HEK293T (cell line): ENCODE measurements around the gene HERC2.

ENCODE experiments used
- CTCF ChIA-PET: fragments of 350-600 bp; formaldehyde crosslinking; extraction: SDS; loops from one replicate; lab custom pipeline; 2021; ENCODE audit warnings: antibody characterized with exemption, inconsistent platforms; lab: Yijun Ruan, JAX
- POLR2A ChIA-PET: fragments of 350-600 bp; formaldehyde crosslinking; extraction: SDS; loops from one replicate; lab custom pipeline; 2020; ENCODE audit warnings: antibody characterized with exemption, inconsistent platforms; lab: Yijun Ruan, JAX
- DNase-seq: peaks from one replicate; pipeline ENCODE4 v3.0.0; 2012; ENCODE audit warnings: mixed read lengths; ENCODE audit errors: extremely low spot score
- ARNT ChIP-seq: fragments of 450-650 bp; IDR thresholded peaks from 2 replicates; pipeline ENCODE4 v1.6.1; 2017; ENCODE audit warnings: mild to moderate bottlenecking
- BHLHE40 ChIP-seq: fragments of 450-650 bp; IDR thresholded peaks from 2 replicates; pipeline ENCODE4 v1.6.1; 2016; ENCODE audit warnings: mild to moderate bottlenecking, moderate library complexity, borderline replicate concordance
- CTBP1 ChIP-seq: fragments of 450-650 bp; IDR thresholded peaks from 2 replicates; pipeline ENCODE4 v1.6.1; 2016; ENCODE audit warnings: borderline replicate concordance
- ELF4 ChIP-seq: fragments of 450-650 bp; IDR thresholded peaks from 2 replicates; pipeline ENCODE4 v1.6.1; 2017; ENCODE audit warnings: antibody characterized with exemption
- FOXA1 ChIP-seq: fragments of 450-650 bp; IDR thresholded peaks from 2 replicates; pipeline ENCODE4 v1.6.1; 2016; ENCODE audit warnings: mild to moderate bottlenecking
- FOXK2 ChIP-seq: fragments of 450-650 bp; IDR thresholded peaks from 2 replicates; pipeline ENCODE4 v1.6.1; 2016; ENCODE audit warnings: mild to moderate bottlenecking
- FOXM1 ChIP-seq: fragments of 450-650 bp; IDR thresholded peaks from 2 replicates; pipeline ENCODE4 v1.6.1; 2017; ENCODE audit warnings: mild to moderate bottlenecking, borderline replicate concordance
- HDGF ChIP-seq: fragments of 450-650 bp; IDR thresholded peaks from 2 replicates; pipeline ENCODE4 v1.6.1; 2017; ENCODE audit warnings: antibody characterized with exemption, borderline replicate concordance
- L3MBTL2 ChIP-seq: fragments of 450-650 bp; conservative IDR thresholded peaks from 2 replicates; pipeline ENCODE4 v1.6.1; 2016; ENCODE audit warnings: mild to moderate bottlenecking
- LEF1 ChIP-seq: fragments of 450-650 bp; IDR thresholded peaks from 2 replicates; pipeline ENCODE4 v1.6.1; 2017; ENCODE audit warnings: mild to moderate bottlenecking, borderline replicate concordance
- NFRKB ChIP-seq: fragments of 450-650 bp; IDR thresholded peaks from 2 replicates; pipeline ENCODE4 v1.6.1; 2016; ENCODE audit warnings: mild to moderate bottlenecking, moderate library complexity
- SP1 ChIP-seq: fragments of 450-650 bp; IDR thresholded peaks from 2 replicates; pipeline ENCODE4 v1.6.1; 2017
- SUZ12 ChIP-seq: fragments of 450-650 bp; IDR thresholded peaks from 2 replicates; pipeline ENCODE4 v1.6.1; 2016; ENCODE audit warnings: mild to moderate bottlenecking
- TARDBP ChIP-seq: fragments of 450-650 bp; IDR thresholded peaks from 2 replicates; pipeline ENCODE4 v1.6.1; 2016
- ZNF384 ChIP-seq: fragments of 450-650 bp; IDR thresholded peaks from 2 replicates; pipeline ENCODE4 v1.6.1; 2016
- TF ChIP-seq, protein P1 (sequence below): fragments of 450-650 bp; IDR thresholded peaks from 2 replicates; pipeline ENCODE4 v1.6.1; 2016

Gene HERC2

DNA sequence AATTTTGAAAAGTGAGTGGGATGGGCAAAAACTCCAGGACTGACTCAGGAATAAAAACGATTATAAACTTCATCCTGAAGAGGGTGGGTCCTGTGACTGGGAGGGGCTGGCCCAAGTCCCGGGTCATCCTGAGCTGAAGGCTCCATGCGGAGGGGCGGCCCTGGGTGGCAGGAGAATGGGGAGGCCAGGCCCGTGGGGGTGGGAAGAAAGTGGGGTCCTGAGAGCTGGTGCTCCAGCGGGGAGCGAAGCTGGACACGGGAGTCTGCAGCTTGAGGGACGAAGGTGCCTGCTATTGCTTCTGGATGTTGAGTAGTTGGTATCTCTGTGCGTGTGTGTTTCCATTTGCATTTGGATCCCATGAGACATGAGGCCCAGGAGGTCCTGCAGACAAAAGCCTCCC, 218.1 kb downstream of the HERC2 start:
- TF ChIP-seq CTBP1 (no peak), LEF1 (no peak), FOXK2 (no peak), TARDBP (no peak)
- ChIA-PET POLR2A (interaction anchor here (1.1 kb wide), 1 partner anchor 14 kb away, joined by 3 read pairs; no protein-coding TSS in a partner anchor), CTCF (interaction anchor here (1.0 kb wide), 1 partner anchor 38 kb away, joined by 4 read pairs; no protein-coding TSS in a partner anchor)
- no peak for DNase-seq

DNA sequence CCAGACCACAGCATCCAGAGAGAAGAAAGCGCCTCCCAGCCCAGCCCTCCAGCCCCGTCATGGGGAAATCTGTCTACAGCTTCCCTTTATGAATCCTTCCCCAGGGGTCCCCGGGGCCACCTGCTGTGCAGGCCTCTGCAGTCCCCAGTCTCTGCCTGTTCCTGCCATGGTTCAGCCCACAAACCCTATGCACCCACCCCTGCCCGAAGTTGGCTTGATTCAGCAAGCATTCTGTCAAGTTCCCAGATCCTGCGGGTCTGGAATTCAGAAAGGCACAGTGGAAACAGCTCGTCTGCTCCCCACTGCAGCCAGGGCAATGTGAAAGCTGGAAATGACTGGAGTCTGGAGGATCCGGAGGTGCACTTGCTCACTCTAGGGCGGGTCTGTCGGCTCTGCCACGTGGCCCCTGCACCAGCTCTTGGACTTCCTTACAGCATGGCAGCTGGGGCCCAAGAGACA, 220.0 kb downstream of the HERC2 start:
- POLR2A ChIA-PET = no interaction called here

DNA sequence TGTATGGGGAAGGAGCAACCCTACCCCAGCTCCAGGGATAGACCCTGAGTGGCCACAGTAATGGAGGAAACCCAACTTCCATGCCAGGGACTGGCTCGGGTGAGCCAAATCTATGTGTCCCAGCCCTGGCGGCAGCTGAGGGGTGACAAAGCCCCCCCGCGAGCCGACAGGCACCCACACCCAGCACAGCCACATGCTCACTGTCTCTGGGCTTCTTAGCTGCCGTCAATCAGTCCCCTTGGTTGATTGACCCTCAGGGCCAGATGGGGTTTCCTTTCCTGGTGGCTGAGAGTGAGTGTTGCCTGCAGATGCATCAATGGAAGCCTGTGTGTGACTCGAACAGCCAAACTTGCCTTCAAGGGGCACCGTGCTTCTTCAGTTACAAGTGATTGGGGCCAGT, 220.8 kb downstream of the HERC2 start:
- POLR2A ChIA-PET = no interaction called here
- TF ChIP-seq ZNF384 = no peak
- TF ChIP-seq HDGF = no peak
- TF ChIP-seq SUZ12 = no peak
- no peak for TF ChIP-seq L3MBTL2
- TF ChIP-seq FOXM1 = no peak
- no peak for TF ChIP-seq CTBP1
- TF ChIP-seq NFRKB = no peak
- TF ChIP-seq BHLHE40 = no peak
- no peak for TF ChIP-seq SP1
- no peak for TF ChIP-seq ARNT
- TF ChIP-seq FOXK2 = no peak
- no peak for TF ChIP-seq LEF1
- TF ChIP-seq TARDBP = no peak
- TF ChIP-seq FOXA1 = no peak
- TF ChIP-seq, protein P1, sequence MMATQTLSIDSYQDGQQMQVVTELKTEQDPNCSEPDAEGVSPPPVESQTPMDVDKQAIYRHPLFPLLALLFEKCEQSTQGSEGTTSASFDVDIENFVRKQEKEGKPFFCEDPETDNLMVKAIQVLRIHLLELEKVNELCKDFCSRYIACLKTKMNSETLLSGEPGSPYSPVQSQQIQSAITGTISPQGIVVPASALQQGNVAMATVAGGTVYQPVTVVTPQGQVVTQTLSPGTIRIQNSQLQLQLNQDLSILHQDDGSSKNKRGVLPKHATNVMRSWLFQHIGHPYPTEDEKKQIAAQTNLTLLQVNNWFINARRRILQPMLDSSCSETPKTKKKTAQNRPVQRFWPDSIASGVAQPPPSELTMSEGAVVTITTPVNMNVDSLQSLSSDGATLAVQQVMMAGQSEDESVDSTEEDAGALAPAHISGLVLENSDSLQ = no peak
- no peak for TF ChIP-seq ELF4
- no peak for DNase-seq
- CTCF ChIA-PET = no interaction called here

More for the DNA sequence above, 220.0 kb downstream of the HERC2 start:
- no peak for DNase-seq
- CTCF ChIA-PET = no interaction called here
- TF ChIP-seq ZNF384 = no peak
- no peak for TF ChIP-seq TARDBP
- no peak for TF ChIP-seq L3MBTL2
- no peak for TF ChIP-seq FOXA1
- no peak for TF ChIP-seq SP1
- TF ChIP-seq SUZ12 = no peak
- TF ChIP-seq LEF1 = no peak
- TF ChIP-seq, protein P1 = no peak
- no peak for TF ChIP-seq ARNT

DNA sequence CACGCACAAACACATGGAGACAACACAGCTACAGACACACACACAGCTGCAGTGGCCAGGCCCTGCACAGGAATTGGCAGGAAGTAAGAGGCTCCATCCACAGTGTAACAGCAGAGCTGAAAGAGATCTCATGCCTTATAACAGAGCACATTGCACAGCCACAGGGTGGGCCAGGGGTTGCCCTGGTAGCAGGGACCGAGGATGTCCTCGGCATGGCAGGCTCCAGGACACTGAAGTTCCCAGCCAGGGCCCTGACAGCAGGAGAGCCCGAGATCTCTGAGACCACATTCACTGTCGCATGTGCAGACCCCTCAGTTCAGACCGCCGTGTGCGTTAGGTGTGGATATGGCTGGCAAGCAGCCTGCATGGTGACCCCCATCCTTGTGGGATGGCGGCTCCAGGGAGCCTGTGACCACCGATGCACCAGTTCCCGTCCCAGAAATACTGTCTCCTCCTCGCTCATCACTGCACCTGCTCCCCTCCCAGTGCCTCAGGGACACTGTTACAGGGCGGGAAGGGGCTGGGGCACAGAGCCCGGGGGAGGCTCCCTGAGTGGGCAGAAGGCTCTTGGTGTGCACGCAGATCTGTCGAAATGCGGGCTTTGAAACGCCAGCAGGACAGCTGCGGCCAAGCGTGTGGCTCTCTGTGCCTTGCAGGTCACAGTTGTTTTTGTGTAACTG, 221.3 kb downstream of the HERC2 start:
- no peak for DNase-seq
- TF ChIP-seq BHLHE40 = no peak
- no peak for TF ChIP-seq FOXM1
- TF ChIP-seq ARNT = no peak
- TF ChIP-seq CTBP1 = no peak
- TF ChIP-seq SP1 = no peak
- no peak for TF ChIP-seq NFRKB
- TF ChIP-seq L3MBTL2 = no peak
- TF ChIP-seq, protein P1 = no peak
- no peak for TF ChIP-seq LEF1
- no peak for TF ChIP-seq TARDBP
- TF ChIP-seq FOXA1 = no peak
- TF ChIP-seq ELF4 = no peak
- TF ChIP-seq SUZ12 = no peak
- no peak for TF ChIP-seq HDGF
- no peak for TF ChIP-seq ZNF384
- ChIA-PET POLR2A (no interaction called here), CTCF (no interaction called here)

DNA sequence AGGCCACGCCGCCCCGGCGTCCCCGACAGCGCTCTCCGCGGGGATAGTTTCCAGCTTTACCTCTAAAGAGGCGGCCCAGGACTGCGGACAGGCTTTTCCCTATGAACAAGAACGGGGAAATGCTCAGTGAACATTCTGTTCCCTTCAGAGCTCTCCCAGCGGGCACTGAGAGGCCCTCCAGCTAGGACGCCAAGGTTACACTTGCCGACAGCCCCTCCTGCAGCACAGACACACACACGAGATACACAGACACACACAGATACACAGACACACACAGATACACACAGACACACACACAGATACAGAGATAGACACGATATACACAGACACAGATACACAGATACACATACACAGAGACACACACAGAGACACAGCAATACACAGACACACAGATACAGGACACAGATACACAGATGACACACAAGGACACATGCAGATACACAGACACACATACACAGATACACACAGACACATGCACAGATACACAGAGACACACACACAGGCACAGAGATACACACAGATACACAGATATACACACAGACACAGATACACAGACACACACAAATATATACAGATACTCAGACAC, 222.3 kb downstream of the HERC2 start:
- CTCF ChIA-PET = interaction anchor here (0.5 to 1.2 kb wide), 4 partner anchors 19 to 26 kb away, joined by 3 to 9 read pairs (median 4); no protein-coding TSS in a partner anchor
- no peak for TF ChIP-seq LEF1
- TF ChIP-seq HDGF = no peak
- TF ChIP-seq L3MBTL2 = no peak
- no peak for TF ChIP-seq CTBP1
- no peak for TF ChIP-seq TARDBP
- TF ChIP-seq FOXK2 = no peak
- no peak for TF ChIP-seq ELF4
- no peak for TF ChIP-seq NFRKB
- POLR2A ChIA-PET = interaction anchor here (1.0 to 1.4 kb wide), 3 partner anchors 10 to 17 kb away, joined by 3 to 9 read pairs (median 3); no protein-coding TSS in a partner anchor
- no peak for DNase-seq
